ENCODE results near the gene YY1.

DNA sequence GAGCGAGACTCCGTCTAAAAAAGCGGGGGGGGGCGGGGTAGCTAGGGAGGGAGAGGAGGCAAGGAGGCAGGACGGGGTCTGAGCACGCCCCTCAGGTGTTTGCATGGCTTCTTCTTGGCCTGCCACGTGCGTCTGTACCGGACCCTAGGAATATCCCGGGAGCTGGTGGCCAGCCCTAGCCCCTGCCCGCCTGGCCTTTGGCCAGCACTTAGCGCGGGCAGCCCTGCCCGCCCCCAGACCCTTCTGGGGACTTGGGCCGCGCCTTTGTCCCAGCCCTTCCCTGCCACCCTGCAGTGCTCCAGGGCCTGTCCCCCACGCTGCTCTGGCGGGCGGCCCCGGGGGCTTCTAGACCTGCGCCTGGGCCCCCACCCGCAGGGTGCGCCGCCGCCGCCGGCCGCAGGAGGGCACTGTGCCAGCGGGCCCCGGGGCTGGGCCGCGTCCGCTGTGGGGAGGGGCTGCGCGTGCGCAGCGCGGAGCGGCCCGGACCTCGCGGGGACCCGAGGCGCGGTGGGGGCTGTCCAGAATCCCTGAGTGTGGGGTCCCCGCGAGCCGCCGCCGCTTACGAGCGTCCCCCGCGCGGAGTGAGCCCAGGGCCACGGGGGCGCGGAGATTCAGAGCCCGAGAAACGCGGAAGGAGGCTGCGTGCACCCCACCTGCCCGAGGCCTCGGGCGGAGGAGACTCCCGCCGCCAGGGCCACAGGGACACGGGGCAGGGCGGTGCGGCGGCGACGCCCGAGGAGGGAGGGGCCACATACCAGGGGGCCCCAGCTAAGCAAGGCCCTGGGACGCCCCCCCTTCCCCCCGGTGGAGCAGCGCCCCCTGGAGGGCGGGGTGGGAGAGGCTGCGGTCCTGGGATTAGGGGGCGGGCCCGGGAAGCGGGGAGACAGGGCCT is 46.3 kb downstream of the YY1 start:
- TF ChIP-seq TAF1 (IDR thresholded peaks at IDR 0.05; ENCODE audit: borderline replicate concordance, insufficient read depth, low read length) (no peak), POLR2AphosphoS5 (IDR thresholded peaks at IDR 0.05; ENCODE audit: low read depth, low read length) (peak; percentile 52; the same call in 1 of the 2 replicates), FOXP2 (optimal IDR thresholded peaks at IDR 0.05; ENCODE audit: borderline replicate concordance, extremely low read depth, extremely low read length, insufficient read depth) (no peak), SIN3A (IDR thresholded peaks at IDR 0.05; ENCODE audit: borderline replicate concordance, insufficient read depth, low read length) (no peak)
- TF ChIP-seq, protein P1, sequence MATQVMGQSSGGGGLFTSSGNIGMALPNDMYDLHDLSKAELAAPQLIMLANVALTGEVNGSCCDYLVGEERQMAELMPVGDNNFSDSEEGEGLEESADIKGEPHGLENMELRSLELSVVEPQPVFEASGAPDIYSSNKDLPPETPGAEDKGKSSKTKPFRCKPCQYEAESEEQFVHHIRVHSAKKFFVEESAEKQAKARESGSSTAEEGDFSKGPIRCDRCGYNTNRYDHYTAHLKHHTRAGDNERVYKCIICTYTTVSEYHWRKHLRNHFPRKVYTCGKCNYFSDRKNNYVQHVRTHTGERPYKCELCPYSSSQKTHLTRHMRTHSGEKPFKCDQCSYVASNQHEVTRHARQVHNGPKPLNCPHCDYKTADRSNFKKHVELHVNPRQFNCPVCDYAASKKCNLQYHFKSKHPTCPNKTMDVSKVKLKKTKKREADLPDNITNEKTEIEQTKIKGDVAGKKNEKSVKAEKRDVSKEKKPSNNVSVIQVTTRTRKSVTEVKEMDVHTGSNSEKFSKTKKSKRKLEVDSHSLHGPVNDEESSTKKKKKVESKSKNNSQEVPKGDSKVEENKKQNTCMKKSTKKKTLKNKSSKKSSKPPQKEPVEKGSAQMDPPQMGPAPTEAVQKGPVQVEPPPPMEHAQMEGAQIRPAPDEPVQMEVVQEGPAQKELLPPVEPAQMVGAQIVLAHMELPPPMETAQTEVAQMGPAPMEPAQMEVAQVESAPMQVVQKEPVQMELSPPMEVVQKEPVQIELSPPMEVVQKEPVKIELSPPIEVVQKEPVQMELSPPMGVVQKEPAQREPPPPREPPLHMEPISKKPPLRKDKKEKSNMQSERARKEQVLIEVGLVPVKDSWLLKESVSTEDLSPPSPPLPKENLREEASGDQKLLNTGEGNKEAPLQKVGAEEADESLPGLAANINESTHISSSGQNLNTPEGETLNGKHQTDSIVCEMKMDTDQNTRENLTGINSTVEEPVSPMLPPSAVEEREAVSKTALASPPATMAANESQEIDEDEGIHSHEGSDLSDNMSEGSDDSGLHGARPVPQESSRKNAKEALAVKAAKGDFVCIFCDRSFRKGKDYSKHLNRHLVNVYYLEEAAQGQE (IDR thresholded peaks at IDR 0.05; ENCODE audit: insufficient read depth in 1 of 2, low read depth in 2 of 2, low read length in 2 of 2), result no peak

All from PFSK-1 (cell line).